ENCODE results near the gene ZNF469. TPM values are rescaled to one million over a fixed set of nuclear protein-coding genes. Genes with fewer than 3 reads are reported as not detected.

ZNF469 gene
- total and polyA plus RNA-seq, 2 donors (not counting 3 experiments of a cell fraction or from before 2014, with no cell fraction given): 0.90 to 5.7 TPM

DNA sequence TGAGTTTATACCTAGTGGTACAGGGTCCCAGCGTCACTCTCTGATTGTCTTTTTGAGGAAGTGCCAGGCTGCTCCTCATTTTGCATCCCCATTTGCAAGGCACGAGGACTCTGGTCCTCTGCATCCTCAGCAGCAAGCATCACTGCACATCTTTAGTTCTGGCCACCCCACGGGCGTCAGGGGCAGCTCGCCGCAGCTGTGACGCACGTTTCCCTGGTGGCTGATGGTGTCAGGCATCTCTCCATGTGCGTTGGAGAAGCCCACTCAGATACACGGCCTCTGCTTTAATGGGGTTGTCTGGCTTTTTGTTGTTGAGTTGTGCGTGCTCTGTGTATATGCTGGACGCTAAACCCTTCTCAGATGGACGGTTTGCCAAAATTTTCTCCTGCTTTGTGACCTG lies 45.2 kb upstream of the ZNF469 start:
- FAIRE-seq: no peak
- TF ChIP-seq EZH2 (IDR thresholded peaks at IDR 0.05; ENCODE audit: borderline replicate concordance, low read depth, low read length, severe bottlenecking) (no peak), POLR2A (IDR thresholded peaks at IDR 0.05; ENCODE audit: low read depth, low read length) (no peak), FOS (IDR thresholded peaks at IDR 0.05; ENCODE audit: borderline replicate concordance, insufficient read depth, low read length) (no peak), POLR2AphosphoS5 (IDR thresholded peaks at IDR 0.05; ENCODE audit: insufficient read depth, low read depth, low read length) (no peak), GATA2 (IDR thresholded peaks at IDR 0.05; ENCODE audit: insufficient read depth, insufficient read length, low read depth, low read length) (no peak)
- TF ChIP-seq, protein P1, sequence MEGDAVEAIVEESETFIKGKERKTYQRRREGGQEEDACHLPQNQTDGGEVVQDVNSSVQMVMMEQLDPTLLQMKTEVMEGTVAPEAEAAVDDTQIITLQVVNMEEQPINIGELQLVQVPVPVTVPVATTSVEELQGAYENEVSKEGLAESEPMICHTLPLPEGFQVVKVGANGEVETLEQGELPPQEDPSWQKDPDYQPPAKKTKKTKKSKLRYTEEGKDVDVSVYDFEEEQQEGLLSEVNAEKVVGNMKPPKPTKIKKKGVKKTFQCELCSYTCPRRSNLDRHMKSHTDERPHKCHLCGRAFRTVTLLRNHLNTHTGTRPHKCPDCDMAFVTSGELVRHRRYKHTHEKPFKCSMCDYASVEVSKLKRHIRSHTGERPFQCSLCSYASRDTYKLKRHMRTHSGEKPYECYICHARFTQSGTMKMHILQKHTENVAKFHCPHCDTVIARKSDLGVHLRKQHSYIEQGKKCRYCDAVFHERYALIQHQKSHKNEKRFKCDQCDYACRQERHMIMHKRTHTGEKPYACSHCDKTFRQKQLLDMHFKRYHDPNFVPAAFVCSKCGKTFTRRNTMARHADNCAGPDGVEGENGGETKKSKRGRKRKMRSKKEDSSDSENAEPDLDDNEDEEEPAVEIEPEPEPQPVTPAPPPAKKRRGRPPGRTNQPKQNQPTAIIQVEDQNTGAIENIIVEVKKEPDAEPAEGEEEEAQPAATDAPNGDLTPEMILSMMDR (IDR thresholded peaks at IDR 0.05; ENCODE audit: extremely low read depth in 1 of 2, insufficient read depth in 1 of 2, low read depth in 1 of 2, low read length in 2 of 2): no peak
- intact Hi-C loops (cut with micrococcal nuclease): no loop called here

DNA sequence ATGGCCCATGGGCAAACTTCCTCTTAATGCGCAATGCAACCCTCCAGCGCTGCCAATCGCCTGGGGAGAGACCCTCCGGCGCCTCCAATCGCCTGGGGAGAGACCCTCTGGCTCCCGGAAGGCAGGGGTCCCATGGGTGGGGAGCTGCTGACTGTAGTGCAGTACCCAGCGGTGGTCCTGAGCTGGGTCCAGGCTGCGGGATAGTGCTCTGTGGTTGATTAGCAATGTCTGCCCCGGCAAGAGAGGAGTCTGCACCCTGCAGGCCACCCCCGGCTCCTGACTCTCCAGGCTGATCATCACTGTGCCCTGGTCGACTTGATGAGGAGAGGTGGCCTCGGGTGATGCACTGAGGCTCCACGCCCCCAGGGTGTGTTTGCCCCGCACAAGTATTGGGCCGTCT lies 44.6 kb upstream of the ZNF469 start:
- H3K79me2 ChIP-seq (ENCODE audit: control insufficient read depth, insufficient read depth, low read length): no peaks in the 10 kb centered on the region
- H3K4me2 ChIP-seq (ENCODE audit: insufficient read depth, low read length): no peak overlapping the region
- no TSS peak for BruUV-seq (replicated peaks)
- no peak overlapping the region for H2AFZ ChIP-seq (ENCODE audit: low read depth, low read length)
- H3K36me3 ChIP-seq (ENCODE audit: control insufficient read depth in 2 of 2, extremely low read depth in 1 of 2, insufficient read depth in 2 of 2, low read length in 2 of 2): no peaks in the 10 kb centered on the region
- peaks cover 3% of the 10 kb centered on the region for H3K4me1 ChIP-seq (ENCODE audit: control insufficient read depth, extremely low read depth, insufficient read depth, low read length)
- ChIA-PET POLR2A (no interaction called here), CTCF (no interaction called here)
- no peaks in the 10 kb centered on the region for H3K9me3 ChIP-seq (replicated peaks; ENCODE audit: control insufficient read depth, insufficient read depth, low read length)
- no peak overlapping the region for H3K27ac ChIP-seq (ENCODE audit: insufficient read depth, low read depth, low read length)
- no peak for TF ChIP-seq FOS (IDR thresholded peaks at IDR 0.05; ENCODE audit: borderline replicate concordance, insufficient read depth, low read length)
- TF ChIP-seq, protein P2, sequence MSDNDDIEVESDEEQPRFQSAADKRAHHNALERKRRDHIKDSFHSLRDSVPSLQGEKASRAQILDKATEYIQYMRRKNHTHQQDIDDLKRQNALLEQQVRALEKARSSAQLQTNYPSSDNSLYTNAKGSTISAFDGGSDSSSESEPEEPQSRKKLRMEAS (IDR thresholded peaks at IDR 0.05; ENCODE audit: insufficient read depth, insufficient read length): no peak
- no peaks in the 10 kb centered on the region for H3K27me3 ChIP-seq (ENCODE audit: control insufficient read depth in 2 of 2, insufficient read depth in 2 of 2, low read length in 2 of 2)
- no peak overlapping the region for H3K4me3 ChIP-seq (replicated peaks in 1 of 3; ENCODE audit: insufficient read depth in 1 of 3, low read depth in 1 of 3, low read length in 3 of 3)
- H4K20me1 ChIP-seq (replicated peaks; ENCODE audit: control insufficient read depth, extremely low read depth, insufficient read depth, low read length): no peaks in the 10 kb centered on the region
- DNase-seq (ENCODE audit: low read depth, low spot score) (no peak), FAIRE-seq (no peak)
- intact Hi-C loops (cut with micrococcal nuclease) (no loop called here), dilution Hi-C loops (cut with MboI; ENCODE audit: extremely low pct_ligation_motif_present, low sequenced_read_pairs) (no loop called here)
- H3K9ac ChIP-seq (replicated peaks; ENCODE audit: extremely low read depth, insufficient read depth, low read length): no peak overlapping the region
- H3K9me1 ChIP-seq (replicated peaks; ENCODE audit: control insufficient read depth, extremely low read depth, insufficient read depth, low read length): no peaks in the 10 kb centered on the region

More for the DNA sequence above, 45.2 kb upstream of the ZNF469 start:
- dilution Hi-C loops (cut with MboI; ENCODE audit: extremely low pct_ligation_motif_present, low sequenced_read_pairs): no loop called here
- Histone ChIP-seq H3K4me1 (ENCODE audit: control insufficient read depth, extremely low read depth, insufficient read depth, low read length) (peaks cover 8% of the 10 kb centered on the region), H3K9me1 (replicated peaks; ENCODE audit: control insufficient read depth, extremely low read depth, insufficient read depth, low read length) (no peaks in the 10 kb centered on the region), H4K20me1 (replicated peaks; ENCODE audit: control insufficient read depth, extremely low read depth, insufficient read depth, low read length) (no peaks in the 10 kb centered on the region), H3K36me3 (ENCODE audit: control insufficient read depth in 2 of 2, extremely low read depth in 1 of 2, insufficient read depth in 2 of 2, low read length in 2 of 2) (no peaks in the 10 kb centered on the region), H3K4me2 (ENCODE audit: insufficient read depth, low read length) (no peak overlapping the region), H3K27ac (ENCODE audit: insufficient read depth, low read depth, low read length) (no peak overlapping the region), H2AFZ (ENCODE audit: low read depth, low read length) (no peak overlapping the region), H3K9ac (replicated peaks; ENCODE audit: extremely low read depth, insufficient read depth, low read length) (no peak overlapping the region), H3K27me3 (ENCODE audit: control insufficient read depth in 2 of 2, insufficient read depth in 2 of 2, low read length in 2 of 2) (no peaks in the 10 kb centered on the region), H3K79me2 (ENCODE audit: control insufficient read depth, insufficient read depth, low read length) (no peaks in the 10 kb centered on the region), H3K9me3 (replicated peaks; ENCODE audit: control insufficient read depth, insufficient read depth, low read length) (no peaks in the 10 kb centered on the region), H3K4me3 (replicated peaks in 1 of 3; ENCODE audit: insufficient read depth in 1 of 3, low read depth in 1 of 3, low read length in 3 of 3) (no peak overlapping the region)
- BruUV-seq (replicated peaks): no TSS peak
- no peak for DNase-seq (ENCODE audit: low read depth, low spot score)
- CTCF ChIA-PET: no interaction called here
- POLR2A ChIA-PET: no interaction called here
